HCT116 (cell line): ENCODE measurements around the gene ZNF423.

ENCODE experiments used
- CTCF ChIP-seq, 3 experiments: fragments of 200-600 bp in 1 of 3; sonication (generic) in 1 of 3; IDR thresholded peaks in 2 of 3; conservative IDR thresholded peaks in 1 of 3; 2 replicates each; pipeline ENCODE4 v1.5.1; 2012 to 2017; ENCODE audit warnings: low read depth in 2 of 3, low read length in 2 of 3, antibody characterized with exemption in 1 of 3, borderline replicate concordance in 1 of 3, control low read depth in 1 of 3, mild to moderate bottlenecking in 1 of 3, mixed read lengths in 1 of 3, mixed run types in 1 of 3, moderate library complexity in 1 of 3; ENCODE audit not compliant: insufficient read depth in 1 of 3
- EZH2 ChIP-seq: fragments of 200-600 bp; sonication (generic); IDR thresholded peaks from 2 replicates; pipeline ENCODE4 v1.6.1; 2017; ENCODE audit warnings: antibody characterized with exemption, mixed run types
- POLR2A ChIP-seq: IDR thresholded peaks from 2 replicates; pipeline ENCODE4 v1.7.0; 2011; ENCODE audit warnings: borderline replicate concordance; ENCODE audit not compliant: insufficient read depth, insufficient read length; ENCODE audit errors: extremely low read depth
- ZFX ChIP-seq: fragments of 450-650 bp; IDR thresholded peaks from 2 replicates; pipeline ENCODE4 v1.6.1; 2017
- ZNF274 ChIP-seq: fragments of 200-500 bp; sonication (Bioruptor generic); IDR thresholded peaks from 2 replicates; pipeline ENCODE4 v1.6.1; 2014; ENCODE audit warnings: mild to moderate bottlenecking, low read depth, low read length, inconsistent platforms

GRCh38 chr16:49520492-49521038 is 335.3 kb downstream of the ZNF423 start:
- no peak for TF ChIP-seq POLR2A
- no peak for TF ChIP-seq ZFX
- no peak for TF ChIP-seq CTCF (IDR thresholded peaks at IDR 0.05 in 2 of 3, conservative IDR thresholded peaks at IDR 0.05 in 1 of 3; ENCODE audit: borderline replicate concordance in 1 of 3, insufficient read depth in 1 of 3, low read depth in 2 of 3, low read length in 2 of 3)
- no peak for TF ChIP-seq ZNF274
- no peak for TF ChIP-seq EZH2
